ENCODE data around the gene RAB12.

- TF ChIP-seq REST (IDR thresholded peaks at IDR 0.05; ENCODE audit: insufficient read depth in 1 of 2, low read depth in 2 of 2, low read length in 2 of 2) (no peak), POLR2AphosphoS5 (IDR thresholded peaks at IDR 0.05; ENCODE audit: low read depth, low read length) (no peak)
These were observed 75.3 kb downstream of the RAB12 start for GRCh38 chr18:8684577-8684976.

All from PFSK-1 (cell line).